Fibroblast of pulmonary artery (primary cell): ENCODE measurements around the gene EPB41L2.
"Not testable (repeated sequence)": the region's sequence is repeated elsewhere in the genome, so short reads cannot be mapped to it uniquely, and the experiment has no call there.

ENCODE experiments used
- DNase-seq: peaks from one replicate; pipeline ENCODE4 v3.0.0-alpha.2; 2010; ENCODE audit warnings: low read depth
- H3K4me3 ChIP-seq: replicated peaks from 2 replicates; pipeline ENCODE4 v1.5.1; 2011; ENCODE audit warnings: low read depth, mild to moderate bottlenecking, control low read depth, low read length, moderate library complexity
- TF ChIP-seq, protein P1 (sequence below): IDR thresholded peaks from 2 replicates; pipeline ENCODE4 v1.5.1; 2011; ENCODE audit warnings: mild to moderate bottlenecking, control low read depth, low read length, inconsistent platforms; ENCODE audit errors: missing control alignments

Gene EPB41L2

DNA sequence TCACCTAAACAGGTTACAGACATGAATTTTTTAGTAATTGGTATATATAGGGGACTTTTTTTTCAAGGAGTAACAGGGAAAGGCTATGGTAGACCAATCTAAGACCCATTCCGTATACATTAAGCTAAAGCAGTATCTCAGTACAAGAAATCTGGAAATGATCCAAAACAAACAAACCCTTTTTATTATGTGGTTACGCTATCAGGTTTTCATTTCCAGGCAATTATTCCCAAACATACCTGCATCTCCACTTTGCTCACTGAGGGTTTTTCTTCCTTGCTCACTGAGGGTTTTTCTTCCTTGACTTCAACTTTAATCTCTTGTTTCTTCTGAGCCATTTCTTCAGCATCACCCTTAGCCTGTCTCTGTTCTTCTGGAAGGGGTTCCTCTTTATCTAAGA is 107.3 kb downstream of the EPB41L2 start:
- no peak overlapping the region for H3K4me3 ChIP-seq
- TF ChIP-seq, protein P1, sequence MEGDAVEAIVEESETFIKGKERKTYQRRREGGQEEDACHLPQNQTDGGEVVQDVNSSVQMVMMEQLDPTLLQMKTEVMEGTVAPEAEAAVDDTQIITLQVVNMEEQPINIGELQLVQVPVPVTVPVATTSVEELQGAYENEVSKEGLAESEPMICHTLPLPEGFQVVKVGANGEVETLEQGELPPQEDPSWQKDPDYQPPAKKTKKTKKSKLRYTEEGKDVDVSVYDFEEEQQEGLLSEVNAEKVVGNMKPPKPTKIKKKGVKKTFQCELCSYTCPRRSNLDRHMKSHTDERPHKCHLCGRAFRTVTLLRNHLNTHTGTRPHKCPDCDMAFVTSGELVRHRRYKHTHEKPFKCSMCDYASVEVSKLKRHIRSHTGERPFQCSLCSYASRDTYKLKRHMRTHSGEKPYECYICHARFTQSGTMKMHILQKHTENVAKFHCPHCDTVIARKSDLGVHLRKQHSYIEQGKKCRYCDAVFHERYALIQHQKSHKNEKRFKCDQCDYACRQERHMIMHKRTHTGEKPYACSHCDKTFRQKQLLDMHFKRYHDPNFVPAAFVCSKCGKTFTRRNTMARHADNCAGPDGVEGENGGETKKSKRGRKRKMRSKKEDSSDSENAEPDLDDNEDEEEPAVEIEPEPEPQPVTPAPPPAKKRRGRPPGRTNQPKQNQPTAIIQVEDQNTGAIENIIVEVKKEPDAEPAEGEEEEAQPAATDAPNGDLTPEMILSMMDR, result no peak
- DNase-seq, result no peak

DNA sequence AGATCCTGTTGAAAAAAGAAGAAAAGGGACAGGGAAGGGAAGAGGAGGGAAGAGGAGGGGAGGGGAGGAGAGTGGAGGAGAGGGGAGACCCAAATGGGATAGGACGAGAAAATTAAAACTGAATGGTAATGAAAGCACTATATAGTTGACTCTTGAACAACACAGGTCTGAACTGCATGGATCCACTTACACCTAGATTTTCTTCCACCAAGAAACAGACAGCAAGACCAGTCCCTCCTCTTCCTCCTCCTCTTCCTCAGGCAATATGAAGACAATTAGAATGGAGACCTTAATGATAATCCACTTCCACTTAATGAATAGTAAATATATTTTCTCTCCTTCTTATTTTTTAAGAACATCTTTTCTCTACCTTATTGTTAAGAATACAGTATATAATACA is 113.5 kb downstream of the EPB41L2 start:
- TF ChIP-seq, protein P1, result no peak
- no peak for DNase-seq
- no peak overlapping the region for H3K4me3 ChIP-seq

- no peak for DNase-seq
- TF ChIP-seq, protein P1, result no peak
- no peak overlapping the region for H3K4me3 ChIP-seq
These were observed 115.6 kb downstream of the EPB41L2 start for GRCh38 chr6:130947464-130947863.

DNA sequence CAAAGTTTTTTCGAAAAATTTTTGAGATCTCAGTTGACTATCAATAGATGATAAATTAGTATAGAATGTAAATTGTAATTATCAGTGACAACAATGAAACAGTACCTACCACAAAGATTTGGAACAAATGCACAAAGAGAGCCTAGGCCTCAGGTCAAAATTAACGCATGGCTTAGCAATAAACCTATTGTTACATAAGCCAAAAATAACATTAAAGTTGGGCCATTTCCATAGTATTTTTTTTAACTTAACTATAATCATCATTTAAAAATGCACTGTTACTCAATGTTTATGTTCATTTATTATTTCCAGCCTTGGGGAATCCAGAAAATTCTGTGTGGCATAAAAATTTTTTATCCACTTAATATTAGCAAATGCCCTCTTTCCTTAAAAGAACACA is 117.0 kb downstream of the EPB41L2 start:
- DNase-seq, result peak; percentile 80
- TF ChIP-seq, protein P1, result no peak
- no peak overlapping the region for H3K4me3 ChIP-seq

DNA sequence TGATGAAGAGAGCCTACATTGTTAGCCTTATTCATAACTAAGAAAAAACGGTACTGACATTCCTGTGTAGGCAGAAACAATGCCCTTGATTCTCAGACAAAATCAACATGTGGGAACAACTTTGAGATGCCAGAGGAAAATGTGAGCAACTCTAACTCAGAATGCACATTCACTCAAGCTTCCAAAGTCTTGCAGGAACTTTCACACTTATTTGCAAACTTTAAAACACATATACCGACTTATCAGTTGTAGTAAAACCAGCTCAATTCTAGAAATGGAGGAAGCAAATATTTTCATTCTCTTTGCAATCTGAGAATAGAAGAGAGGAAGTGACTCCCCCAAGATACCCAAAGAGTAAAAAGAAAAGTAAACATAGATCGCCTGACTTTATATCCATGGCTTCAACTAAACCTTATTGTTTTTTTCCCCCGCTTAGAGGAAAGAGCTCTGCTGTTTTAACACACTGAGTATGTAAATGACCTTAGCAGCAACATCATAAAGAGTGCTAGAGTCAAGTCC is 117.6 kb downstream of the EPB41L2 start:
- peak; percentile 84 for DNase-seq
- H3K4me3 ChIP-seq, result peak overlapping the region; percentile 28
- TF ChIP-seq, protein P1, result no peak

GRCh38 chr6:130944486-130944885 is 118.6 kb downstream of the EPB41L2 start:
- H3K4me3 ChIP-seq, result no peak overlapping the region
- TF ChIP-seq, protein P1, result no peak
- DNase-seq, result no peak

- no peak for DNase-seq
These were observed 119.3 kb downstream of the EPB41L2 start for GRCh38 chr6:130943738-130944137.

DNA sequence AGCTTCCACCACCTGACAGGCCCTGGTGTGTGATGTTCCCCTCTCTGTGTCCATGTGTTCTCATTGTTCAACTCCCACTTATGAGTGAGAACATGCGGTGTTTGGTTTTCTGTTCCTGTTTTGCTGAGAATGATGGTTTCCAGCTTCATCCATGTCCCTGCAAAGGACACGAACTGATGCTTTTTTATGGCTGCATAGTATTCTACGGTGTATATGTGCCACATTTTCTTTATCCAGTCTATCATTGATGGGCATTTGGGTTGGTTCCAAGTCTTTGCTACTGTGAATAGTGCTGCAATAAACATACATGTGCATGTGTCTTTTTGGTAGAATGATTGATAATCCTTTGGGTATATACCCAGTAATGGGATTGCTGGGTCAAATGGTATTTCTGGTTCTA is 120.3 kb downstream of the EPB41L2 start:
- not testable (repeated sequence) for DNase-seq, H3K4me3 ChIP-seq

More at GRCh38 chr6:130943738-130944137, 119.3 kb downstream of the EPB41L2 start:
- H3K4me3 ChIP-seq, result no peak overlapping the region
- TF ChIP-seq, protein P1, result no peak
